ENCODE data around the gene CYP2W1.

GRCh38 chr7:945147-945555 is 37.8 kb upstream of the CYP2W1 start:
- TF ChIP-seq POLR2A (IDR thresholded peaks at IDR 0.05; ENCODE audit: low read depth, low read length) (no peak), POLR2AphosphoS5 (IDR thresholded peaks at IDR 0.05; ENCODE audit: low read depth, low read length) (no peak), TAF1 (IDR thresholded peaks at IDR 0.05; ENCODE audit: borderline replicate concordance, low read depth, low read length) (no peak)

All from GM12892 (cell line).